HL-60 (cell line): ENCODE measurements around the gene ZNF839.

Experiments
- REST ChIP-seq: IDR thresholded peaks from 2 replicates; pipeline ENCODE4 v1.6.1; 2012; ENCODE audit warnings: low read depth; ENCODE audit not compliant: insufficient replicate concordance
- TF ChIP-seq, protein P1 (sequence below): IDR thresholded peaks from one replicate; pipeline ENCODE4 v1.5.1; 2011; ENCODE audit warnings: low read length, control low read depth, inconsistent platforms; ENCODE audit not compliant: insufficient read depth

DNA sequence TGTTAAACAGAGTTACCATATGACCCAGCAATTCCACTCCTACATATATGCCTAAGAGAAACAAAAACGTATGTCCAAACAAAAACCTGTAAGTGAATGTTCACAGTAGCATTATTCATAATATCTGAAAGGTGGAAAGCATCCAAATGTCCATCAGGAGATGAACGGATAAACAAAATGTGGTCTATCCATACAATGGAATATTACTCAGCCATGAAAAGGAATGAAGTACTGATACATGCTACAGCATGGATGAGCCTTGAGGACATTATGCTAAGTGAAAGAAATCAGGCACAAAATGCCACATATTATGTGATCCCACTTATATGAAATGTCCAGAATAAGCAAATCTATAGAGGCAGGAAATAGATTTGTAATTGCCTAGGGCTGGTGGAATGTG, 31.4 kb upstream of the ZNF839 start:
- TF ChIP-seq, protein P1, sequence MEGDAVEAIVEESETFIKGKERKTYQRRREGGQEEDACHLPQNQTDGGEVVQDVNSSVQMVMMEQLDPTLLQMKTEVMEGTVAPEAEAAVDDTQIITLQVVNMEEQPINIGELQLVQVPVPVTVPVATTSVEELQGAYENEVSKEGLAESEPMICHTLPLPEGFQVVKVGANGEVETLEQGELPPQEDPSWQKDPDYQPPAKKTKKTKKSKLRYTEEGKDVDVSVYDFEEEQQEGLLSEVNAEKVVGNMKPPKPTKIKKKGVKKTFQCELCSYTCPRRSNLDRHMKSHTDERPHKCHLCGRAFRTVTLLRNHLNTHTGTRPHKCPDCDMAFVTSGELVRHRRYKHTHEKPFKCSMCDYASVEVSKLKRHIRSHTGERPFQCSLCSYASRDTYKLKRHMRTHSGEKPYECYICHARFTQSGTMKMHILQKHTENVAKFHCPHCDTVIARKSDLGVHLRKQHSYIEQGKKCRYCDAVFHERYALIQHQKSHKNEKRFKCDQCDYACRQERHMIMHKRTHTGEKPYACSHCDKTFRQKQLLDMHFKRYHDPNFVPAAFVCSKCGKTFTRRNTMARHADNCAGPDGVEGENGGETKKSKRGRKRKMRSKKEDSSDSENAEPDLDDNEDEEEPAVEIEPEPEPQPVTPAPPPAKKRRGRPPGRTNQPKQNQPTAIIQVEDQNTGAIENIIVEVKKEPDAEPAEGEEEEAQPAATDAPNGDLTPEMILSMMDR, result no peak
- TF ChIP-seq REST, result no peak
